ENCODE measurements around the gene FARS2. TPM values are rescaled to one million over a fixed set of nuclear protein-coding genes. Genes with fewer than 3 reads are reported as not detected.
A peak's percentile ranks its signal among the peaks of the same experiment; 100 is the strongest.

Gene FARS2
- total RNA-seq, 1 donor from 2014 or later, result 11.8 TPM

DNA sequence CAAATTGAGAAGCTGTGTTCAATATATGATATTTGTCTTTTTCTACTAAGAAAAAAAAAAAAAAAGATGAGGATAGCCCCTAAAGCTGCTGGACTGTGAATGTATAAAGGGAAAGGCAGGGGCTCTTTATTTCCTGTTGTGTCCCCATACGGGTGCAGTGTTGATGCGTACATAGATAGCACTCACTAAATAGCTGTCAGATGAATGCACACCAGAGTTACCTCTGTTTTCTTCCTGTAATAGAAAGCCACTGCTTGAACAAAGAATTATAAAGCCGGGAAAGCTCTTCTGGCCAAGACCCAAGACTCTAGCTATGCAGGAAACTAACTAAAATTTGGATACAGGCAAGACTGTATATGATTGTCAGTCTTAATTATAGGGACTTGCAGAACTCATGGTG is 260.0 kb downstream of the FARS2 start:
- H3K36me3 Mint-ChIP-seq (ENCODE audit: low read depth), result no peaks in the 10 kb centered on the region
- no peak overlapping the region for H3K27ac Mint-ChIP-seq (ENCODE audit: unreplicated experiment)
- no peak for TF ChIP-seq CTCF (IDR thresholded peaks at IDR 0.05)
- no peak overlapping the region for H3K4me3 Mint-ChIP-seq (ENCODE audit: unreplicated experiment)
- no peaks in the 10 kb centered on the region for H3K9me3 Mint-ChIP-seq (ENCODE audit: low read depth)
- H3K4me1 Mint-ChIP-seq (ENCODE audit: low read depth), result peaks cover 8% of the 10 kb centered on the region
- H3K27me3 Mint-ChIP-seq (ENCODE audit: low read depth), result no peaks in the 10 kb centered on the region
- DNase-seq (ENCODE audit: low spot score), result no peak

- no peak for DNase-seq (ENCODE audit: low spot score)
- no peaks in the 10 kb centered on the region for H3K9me3 Mint-ChIP-seq (ENCODE audit: low read depth)
- TF ChIP-seq CTCF (IDR thresholded peaks at IDR 0.05), result no peak
- H3K4me3 Mint-ChIP-seq (ENCODE audit: unreplicated experiment), result no peak overlapping the region
- no peak overlapping the region for H3K27ac Mint-ChIP-seq (ENCODE audit: unreplicated experiment)
- H3K27me3 Mint-ChIP-seq (ENCODE audit: low read depth), result no peaks in the 10 kb centered on the region
- peaks cover 8% of the 10 kb centered on the region for H3K4me1 Mint-ChIP-seq (ENCODE audit: low read depth)
- H3K36me3 Mint-ChIP-seq (ENCODE audit: low read depth), result no peaks in the 10 kb centered on the region
Observed at GRCh38 chr6:5522147-5522546, 260.8 kb downstream of the FARS2 start.

DNA sequence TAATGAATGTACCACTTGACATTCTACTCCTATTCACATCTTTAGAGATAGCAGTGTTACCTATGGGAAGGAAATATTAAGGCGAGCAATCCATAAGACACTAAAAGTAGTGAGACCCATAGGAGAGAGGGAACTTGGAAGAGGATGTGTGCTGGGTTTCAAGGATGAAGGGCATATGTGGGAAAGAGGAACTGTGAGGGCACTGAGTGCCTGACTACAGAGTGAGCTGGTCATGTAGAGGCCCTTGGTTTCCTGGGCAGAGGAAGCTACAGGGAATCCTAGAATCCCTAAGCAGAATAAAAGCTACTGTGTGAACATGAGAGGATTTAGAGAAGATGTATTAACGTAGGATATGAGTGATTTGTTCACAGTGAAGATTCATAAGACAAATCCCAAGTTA is 262.8 kb downstream of the FARS2 start:
- H3K27me3 Mint-ChIP-seq (ENCODE audit: low read depth), result no peaks in the 10 kb centered on the region
- H3K9me3 Mint-ChIP-seq (ENCODE audit: low read depth), result no peaks in the 10 kb centered on the region
- no peak overlapping the region for H3K4me3 Mint-ChIP-seq (ENCODE audit: unreplicated experiment)
- H3K4me1 Mint-ChIP-seq (ENCODE audit: low read depth), result peaks cover 8% of the 10 kb centered on the region
- DNase-seq (ENCODE audit: low spot score), result no peak
- H3K27ac Mint-ChIP-seq (ENCODE audit: unreplicated experiment), result no peak overlapping the region
- no peaks in the 10 kb centered on the region for H3K36me3 Mint-ChIP-seq (ENCODE audit: low read depth)
- no peak for TF ChIP-seq CTCF (IDR thresholded peaks at IDR 0.05)

- H3K9me3 Mint-ChIP-seq (ENCODE audit: low read depth), result no peaks in the 10 kb centered on the region
- H3K27me3 Mint-ChIP-seq (ENCODE audit: low read depth), result no peaks in the 10 kb centered on the region
- H3K27ac Mint-ChIP-seq (ENCODE audit: unreplicated experiment), result peak overlapping the region; percentile 85
- no peak for DNase-seq (ENCODE audit: low spot score)
- H3K4me1 Mint-ChIP-seq (ENCODE audit: low read depth), result peaks cover 8% of the 10 kb centered on the region
- no peak for TF ChIP-seq CTCF (IDR thresholded peaks at IDR 0.05)
- H3K36me3 Mint-ChIP-seq (ENCODE audit: low read depth), result no peaks in the 10 kb centered on the region
- no peak overlapping the region for H3K4me3 Mint-ChIP-seq (ENCODE audit: unreplicated experiment)
Observed at GRCh38 chr6:5525209-5525608, 263.9 kb downstream of the FARS2 start.

DNA sequence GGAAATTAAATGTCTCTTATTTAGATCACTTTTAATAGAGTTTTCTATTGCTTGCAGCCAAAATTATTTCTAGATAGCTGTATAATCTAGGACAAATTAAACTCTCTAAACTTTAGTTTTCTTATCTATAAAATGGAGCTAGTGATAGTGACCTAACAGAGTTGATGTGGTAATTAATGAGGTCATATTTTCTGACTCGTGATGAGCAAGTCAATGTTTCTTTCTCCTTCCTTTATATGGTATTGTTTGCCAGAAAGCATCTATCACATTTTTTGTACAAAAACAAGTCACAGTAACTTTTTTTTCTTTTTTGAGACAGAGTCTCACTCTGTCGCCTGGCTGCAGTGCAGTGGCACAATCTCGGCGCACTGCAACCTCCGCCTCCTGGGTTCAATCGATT is 267.7 kb downstream of the FARS2 start:
- no peak for TF ChIP-seq CTCF (IDR thresholded peaks at IDR 0.05)
- Mint-ChIP-seq H3K9me3 (ENCODE audit: low read depth) (no peaks in the 10 kb centered on the region), H3K27ac (ENCODE audit: unreplicated experiment) (no peak overlapping the region), H3K36me3 (ENCODE audit: low read depth) (no peaks in the 10 kb centered on the region), H3K27me3 (ENCODE audit: low read depth) (no peaks in the 10 kb centered on the region), H3K4me1 (ENCODE audit: low read depth) (peaks cover 8% of the 10 kb centered on the region), H3K4me3 (ENCODE audit: unreplicated experiment) (no peak overlapping the region)
- DNase-seq (ENCODE audit: low spot score), result no peak

Data from chondrocyte (in vitro differentiated cells).